Superior temporal gyrus (tissue), 1 donor: ENCODE measurements around the gene ZRSR2.
"Not testable (repeated sequence)": the region's sequence is repeated elsewhere in the genome, so short reads cannot be mapped to it uniquely, and the experiment has no call there.

Experiments
- DNase-seq: peaks from one replicate; pipeline ENCODE4 v3.0.0-alpha.2; 2016; ENCODE audit errors: extremely low spot score

ZRSR2 gene

GRCh38 chrX:15797707-15798106 is 7.4 kb downstream of the ZRSR2 start:
- DNase-seq = no peak

- no peak for DNase-seq
These were observed 14.3 kb downstream of the ZRSR2 start for GRCh38 chrX:15804563-15804962.

GRCh38 chrX:15808254-15808653 is 18.0 kb downstream of the ZRSR2 start:
- DNase-seq = no peak

- no peak for DNase-seq
These were observed 22.1 kb downstream of the ZRSR2 start for GRCh38 chrX:15812192-15812938.

- DNase-seq = no peak
These were observed 23.1 kb downstream of the ZRSR2 start for GRCh38 chrX:15813416-15813815.

- DNase-seq = no peak
These were observed 24.6 kb downstream of the ZRSR2 start for GRCh38 chrX:15814771-15815365.

- peak; percentile 33 for DNase-seq
These were observed 25.6 kb downstream of the ZRSR2 start for GRCh38 chrX:15815779-15816437.

- no peak for DNase-seq
These were observed 26.1 kb downstream of the ZRSR2 start for GRCh38 chrX:15816438-15816809.

GRCh38 chrX:15816886-15817285 is 26.6 kb downstream of the ZRSR2 start:
- DNase-seq = no peak

GRCh38 chrX:15820106-15821073 is 30.1 kb downstream of the ZRSR2 start:
- DNase-seq = no peak

GRCh38 chrX:15822922-15823321 is 32.6 kb downstream of the ZRSR2 start:
- DNase-seq = no peak

- no peak for DNase-seq
These were observed 35.7 kb downstream of the ZRSR2 start for GRCh38 chrX:15825936-15826335.

- no peak for DNase-seq
These were observed 38.9 kb downstream of the ZRSR2 start for GRCh38 chrX:15829217-15829616.

GRCh38 chrX:15831347-15831746 is 41.1 kb downstream of the ZRSR2 start:
- DNase-seq = not testable (repeated sequence)

GRCh38 chrX:15834053-15834452 is 43.8 kb downstream of the ZRSR2 start:
- no peak for DNase-seq

- no peak for DNase-seq
These were observed 44.7 kb downstream of the ZRSR2 start for GRCh38 chrX:15834827-15835595.

- DNase-seq = no peak
These were observed 47.7 kb downstream of the ZRSR2 start for GRCh38 chrX:15838017-15838416.

- DNase-seq = no peak
These were observed 51.7 kb downstream of the ZRSR2 start for GRCh38 chrX:15841853-15842516.

GRCh38 chrX:15843960-15844359 is 53.7 kb downstream of the ZRSR2 start:
- no peak for DNase-seq

GRCh38 chrX:15848576-15848975 is 58.3 kb downstream of the ZRSR2 start:
- no peak for DNase-seq

- DNase-seq = peak; percentile 55
These were observed 59.3 kb downstream of the ZRSR2 start for GRCh38 chrX:15849555-15849954.
